Measurements from ENCODE around the gene HEXIM2. TPM values are rescaled to one million over a fixed set of nuclear protein-coding genes. Genes with fewer than 3 reads are reported as not detected.
"Not testable (repeated sequence)": the region's sequence is repeated elsewhere in the genome, so short reads cannot be mapped to it uniquely, and the experiment has no call there.

The HEXIM2 gene, protein sequence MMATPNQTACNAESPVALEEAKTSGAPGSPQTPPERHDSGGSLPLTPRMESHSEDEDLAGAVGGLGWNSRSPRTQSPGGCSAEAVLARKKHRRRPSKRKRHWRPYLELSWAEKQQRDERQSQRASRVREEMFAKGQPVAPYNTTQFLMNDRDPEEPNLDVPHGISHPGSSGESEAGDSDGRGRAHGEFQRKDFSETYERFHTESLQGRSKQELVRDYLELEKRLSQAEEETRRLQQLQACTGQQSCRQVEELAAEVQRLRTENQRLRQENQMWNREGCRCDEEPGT
- total RNA-seq: 4.7 TPM

DNA sequence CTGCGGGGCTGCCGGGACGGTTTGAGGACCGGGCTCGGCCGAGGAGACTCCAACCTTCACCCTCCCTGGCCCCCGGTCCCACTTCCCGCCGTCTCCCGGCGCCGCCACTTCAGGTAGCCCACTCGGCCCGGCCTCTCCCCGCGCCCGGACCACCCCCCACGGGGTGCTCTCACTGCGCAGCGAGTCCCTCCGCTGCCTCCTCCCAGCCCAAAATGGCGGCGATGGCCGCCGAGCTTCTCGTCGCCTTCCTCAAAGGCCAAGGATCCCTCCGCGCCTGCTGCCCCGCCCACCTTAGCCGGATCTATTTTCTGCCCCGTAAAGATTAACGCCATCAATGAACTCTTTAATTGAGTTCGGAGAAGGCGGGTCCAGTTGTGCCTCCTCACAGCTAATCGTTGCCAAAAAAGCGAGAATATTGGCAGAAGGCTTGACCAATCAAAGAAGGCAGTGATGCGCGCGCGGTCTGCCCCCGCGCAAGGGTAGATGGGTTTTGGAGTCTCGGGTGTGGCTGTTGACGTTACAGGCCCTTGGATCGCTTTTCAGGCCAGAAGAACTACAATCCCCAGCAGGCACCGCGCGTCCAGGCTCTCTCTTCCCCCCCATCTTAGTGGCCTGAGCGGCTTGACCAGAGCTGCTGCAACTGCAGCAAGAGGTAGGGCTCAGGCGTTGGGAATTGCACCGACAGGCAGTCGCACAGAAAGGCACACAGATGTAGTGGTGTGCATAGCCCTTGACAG is at the start of gene HEXIM2:
Gene HEXIM2, plus strand, starts transcription at position 588 of the 737 bp plus-strand sequence. CDS start 919 bp downstream, outside the sequence.
- peak; percentile 94 for ATAC-seq

DNA sequence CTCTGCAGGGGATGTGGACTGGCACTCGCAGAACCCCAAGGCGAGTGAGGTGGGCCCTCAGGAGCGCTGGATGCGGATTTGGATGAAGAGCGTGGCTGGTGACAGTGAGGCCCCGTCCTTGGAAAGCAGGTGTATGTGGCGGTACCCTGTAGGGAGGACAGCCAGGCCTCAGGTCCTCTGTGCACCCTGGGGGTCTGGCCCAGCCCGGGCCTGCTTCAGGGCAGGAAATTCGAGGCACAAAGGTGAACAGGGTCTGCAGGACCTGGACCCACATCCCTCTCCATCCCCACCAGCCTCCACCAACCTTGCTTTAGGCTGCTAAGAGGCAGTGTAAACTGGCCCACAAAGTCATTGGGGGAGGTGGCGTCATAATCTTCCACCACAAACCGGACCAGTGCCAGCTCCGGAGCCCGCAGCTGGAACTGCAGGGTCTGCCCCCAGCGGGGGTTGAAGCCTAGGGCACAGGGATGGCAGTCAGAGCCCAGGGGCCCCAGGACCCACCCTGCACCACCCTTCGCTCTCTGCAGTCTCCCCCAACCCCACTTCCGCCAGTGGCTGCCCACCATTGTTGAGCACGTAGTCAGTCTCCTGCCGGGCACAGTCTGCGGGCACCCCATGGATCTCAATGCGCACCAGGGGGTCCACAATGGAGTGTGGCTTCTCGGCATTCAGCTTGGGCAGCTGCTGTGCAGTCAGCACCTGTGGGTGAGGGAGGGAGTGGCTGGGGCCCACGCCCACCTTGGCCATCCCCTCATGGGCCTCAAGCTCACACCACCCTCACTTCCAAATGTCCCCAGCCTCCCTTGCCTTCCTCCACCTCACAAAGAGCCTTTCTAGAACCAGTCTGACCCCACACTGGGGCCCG is 48.9 kb upstream of the HEXIM2 start:
- no peak for ATAC-seq

DNA sequence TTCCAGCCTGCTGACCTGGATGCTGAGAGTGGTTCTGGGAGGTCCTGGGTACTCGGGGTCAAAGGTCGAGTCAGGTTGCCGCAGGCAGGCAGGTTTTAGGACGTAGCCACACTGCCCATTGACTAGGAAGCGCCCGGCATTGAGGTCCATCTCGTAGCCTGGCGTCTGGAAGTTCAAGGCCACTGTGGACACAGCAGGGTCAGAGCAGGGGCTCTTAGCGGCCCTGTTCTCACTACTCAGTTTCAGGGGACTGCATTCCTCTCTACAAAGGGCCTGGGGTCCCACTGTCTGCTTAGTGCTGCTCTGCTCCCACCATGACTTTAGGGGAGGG is 48.3 kb upstream of the HEXIM2 start:
- no peak for ATAC-seq

DNA sequence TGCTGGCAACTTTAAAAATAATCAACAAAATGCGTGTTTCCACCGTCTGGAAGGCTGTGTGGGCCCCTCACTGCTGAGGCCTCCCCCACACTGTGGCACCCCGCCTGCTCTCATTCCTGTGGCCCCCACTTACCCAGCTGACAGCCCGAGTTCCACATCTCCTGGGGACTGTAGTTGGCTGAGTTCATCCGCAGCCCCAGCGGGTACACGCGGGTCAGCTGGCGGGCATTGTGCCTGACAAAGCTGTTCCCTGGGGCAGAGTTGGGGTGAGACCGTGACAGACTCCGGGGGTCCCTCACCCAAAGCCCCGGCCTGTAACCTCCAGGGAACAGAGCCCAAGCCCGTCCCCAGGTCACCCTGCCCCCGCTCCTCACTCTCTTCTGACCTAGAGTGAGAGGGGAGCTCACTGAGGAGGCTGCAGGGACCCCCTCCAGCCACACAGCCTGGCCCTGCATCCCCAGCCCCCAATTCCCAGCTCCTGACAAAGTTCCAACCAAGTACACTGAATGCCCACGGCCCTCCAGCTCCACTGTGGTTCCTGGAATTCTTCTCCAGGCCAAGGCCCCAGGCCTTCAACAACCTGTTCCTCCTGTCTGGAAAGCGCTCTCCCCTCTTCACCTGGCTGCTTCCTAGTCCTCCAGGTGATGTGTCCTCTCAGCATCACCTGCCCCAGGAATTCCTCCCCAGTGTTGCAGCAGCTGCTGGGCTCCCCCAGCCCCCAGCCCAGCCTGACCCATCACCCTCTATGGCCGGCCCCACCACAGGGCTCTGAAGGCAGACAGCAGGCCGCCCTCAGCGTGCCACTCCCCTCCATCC is 47.4 kb upstream of the HEXIM2 start:
- ATAC-seq: no peak

DNA sequence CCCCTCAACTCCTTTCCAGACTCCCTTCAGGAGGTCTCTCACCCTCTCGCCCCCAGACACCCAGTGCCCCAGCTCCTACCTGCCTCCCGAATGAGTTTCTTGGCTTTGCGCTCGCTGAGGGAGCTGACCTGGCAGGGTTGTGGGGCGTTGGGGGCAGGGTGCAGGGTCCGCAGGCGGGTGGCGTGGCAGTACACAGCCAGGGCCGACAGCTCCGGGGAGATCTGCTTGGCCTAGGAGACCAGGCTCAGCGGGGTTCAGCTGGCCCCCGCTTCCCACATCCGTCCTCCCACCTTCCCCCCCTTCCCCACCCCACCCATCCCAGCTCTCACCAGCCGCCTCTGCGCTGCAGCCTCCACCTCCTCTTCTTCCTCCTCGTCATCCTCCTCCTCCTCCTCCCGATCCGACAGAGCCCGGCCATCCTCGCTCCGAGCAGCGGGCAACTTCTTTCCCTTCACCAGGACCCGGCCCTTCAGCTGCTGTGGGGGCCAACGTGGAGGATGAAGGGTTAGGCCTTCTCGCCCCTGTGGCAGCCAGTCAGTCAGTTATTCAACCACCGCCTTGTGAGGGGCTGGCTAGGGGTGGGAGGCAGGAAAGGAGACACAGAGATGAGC is 46.6 kb upstream of the HEXIM2 start:
- no peak for ATAC-seq

DNA sequence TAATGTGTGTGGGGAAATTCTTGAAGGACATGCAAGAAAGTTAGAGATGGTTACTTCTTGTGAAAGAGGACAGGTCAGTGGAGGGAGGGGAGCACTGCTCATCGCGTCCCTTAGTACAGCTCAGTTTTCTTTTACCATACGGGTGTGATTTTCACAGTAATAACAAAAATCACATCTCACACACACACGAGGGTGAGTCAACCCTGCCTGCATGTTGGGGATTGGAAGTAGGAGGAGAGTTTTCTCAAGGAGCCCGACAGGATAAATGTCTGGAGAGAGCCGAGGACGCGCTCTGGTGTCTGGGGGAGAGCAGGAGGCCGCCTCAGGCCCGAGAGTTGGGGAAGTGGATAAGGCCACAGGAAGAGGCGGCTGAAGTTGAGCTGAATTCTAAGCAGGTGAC is 45.8 kb upstream of the HEXIM2 start:
- ATAC-seq: no peak

DNA sequence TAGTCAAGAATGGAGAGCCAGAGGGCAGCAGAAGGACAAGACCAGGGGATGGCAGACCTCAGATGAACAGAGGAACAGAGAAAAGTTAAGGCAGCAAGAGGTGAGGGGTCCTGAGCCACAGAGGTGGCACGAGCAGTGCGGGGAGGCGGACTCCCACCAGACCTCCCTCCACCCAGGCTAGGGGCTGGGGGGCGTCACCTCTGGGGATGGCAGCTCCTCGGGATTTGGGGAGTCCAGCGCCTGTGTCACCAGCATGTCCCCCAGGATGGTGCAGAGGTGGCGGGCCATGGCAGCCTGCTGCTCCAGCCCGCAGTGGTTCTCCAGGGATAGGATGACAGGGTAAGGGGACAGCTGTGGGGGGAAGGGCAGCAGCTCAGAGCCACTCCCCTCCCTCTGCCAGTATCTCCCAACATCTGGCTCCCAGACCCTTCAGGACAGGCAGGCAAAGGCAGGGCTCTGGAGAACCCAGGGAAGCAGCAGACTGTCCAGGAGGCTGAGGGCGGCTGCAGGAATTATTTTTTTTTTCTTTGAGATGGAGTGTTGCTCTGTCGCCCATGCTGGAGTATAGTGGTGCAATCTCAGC is 45.1 kb upstream of the HEXIM2 start:
- ATAC-seq: no peak

DNA sequence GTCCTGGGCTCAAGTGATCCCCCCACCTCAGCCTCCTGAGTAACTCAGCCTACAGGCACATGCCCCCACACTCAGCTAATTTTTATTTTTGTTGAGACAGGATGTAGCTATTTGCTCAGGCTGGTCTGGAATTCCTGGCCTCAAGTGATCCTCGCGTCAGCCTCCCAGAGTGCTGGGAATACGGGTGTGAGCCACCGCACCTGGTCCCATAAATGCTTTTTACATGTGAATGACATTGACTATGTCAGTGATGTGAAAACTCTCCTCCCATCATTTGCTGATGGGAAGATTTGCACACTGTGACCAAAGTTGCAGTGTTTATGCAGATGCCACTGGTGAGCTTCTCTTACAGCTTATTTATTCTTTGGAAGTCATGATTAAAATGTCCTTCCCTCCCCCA is 44.3 kb upstream of the HEXIM2 start:
- no peak for ATAC-seq

DNA sequence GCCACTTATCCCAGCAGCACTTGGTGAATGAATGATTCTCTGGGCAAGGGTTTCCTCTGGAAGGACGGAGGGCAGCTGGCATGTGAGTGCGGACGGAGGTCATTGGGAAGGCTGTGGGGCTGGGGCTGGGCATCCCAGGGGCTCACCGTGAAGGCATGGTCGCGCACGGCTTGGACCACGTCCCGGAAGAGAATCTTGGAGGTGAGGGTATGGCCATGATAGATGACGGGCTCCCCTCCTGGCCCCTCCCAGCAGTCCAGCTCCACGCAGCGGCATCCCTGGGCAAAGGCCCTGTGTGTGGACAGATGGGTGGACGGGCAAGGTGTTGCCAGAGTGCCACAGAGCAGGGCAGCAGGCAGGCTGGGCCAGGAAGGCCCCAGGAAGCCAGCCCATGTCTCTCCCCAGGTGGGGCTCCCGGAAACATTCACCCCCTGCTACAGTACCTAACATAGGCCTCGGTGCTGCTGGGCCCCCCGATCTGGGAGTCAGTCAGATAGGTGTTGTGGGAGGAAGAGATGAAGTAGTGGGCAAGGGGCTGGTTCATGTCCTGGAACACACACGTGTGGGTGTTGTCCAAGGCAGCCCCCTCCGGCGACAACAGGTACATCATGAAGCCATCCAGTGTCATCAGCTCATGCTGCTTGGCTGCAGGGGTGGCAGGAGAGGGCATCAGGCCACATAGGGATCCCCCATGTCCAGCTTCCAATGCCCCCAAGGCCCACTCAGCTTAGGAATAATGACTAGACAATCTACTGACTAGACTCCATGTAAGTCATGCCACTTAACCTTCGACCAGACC is 43.6 kb upstream of the HEXIM2 start:
- ATAC-seq: no peak

DNA sequence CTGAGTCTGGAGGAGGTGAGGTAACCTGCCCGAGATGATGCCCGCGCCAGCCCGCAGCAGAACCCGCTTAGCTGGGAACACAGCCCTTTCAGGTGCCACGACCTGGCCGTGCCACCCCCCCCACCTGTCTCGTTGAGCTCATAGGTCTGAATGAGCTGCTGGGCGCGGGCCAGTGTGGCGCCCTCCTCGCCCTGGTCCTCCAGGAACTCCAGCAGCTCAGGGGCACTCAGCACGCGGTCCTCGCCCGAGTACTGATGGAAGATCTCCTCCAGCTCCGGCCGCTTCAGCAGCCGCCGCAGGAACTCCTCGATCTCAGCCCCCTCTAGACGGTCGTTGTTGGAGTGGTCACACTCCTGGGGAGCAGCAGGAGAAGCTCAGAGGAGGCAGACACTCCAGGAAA is 43.0 kb upstream of the HEXIM2 start:
- ATAC-seq: no peak

DNA sequence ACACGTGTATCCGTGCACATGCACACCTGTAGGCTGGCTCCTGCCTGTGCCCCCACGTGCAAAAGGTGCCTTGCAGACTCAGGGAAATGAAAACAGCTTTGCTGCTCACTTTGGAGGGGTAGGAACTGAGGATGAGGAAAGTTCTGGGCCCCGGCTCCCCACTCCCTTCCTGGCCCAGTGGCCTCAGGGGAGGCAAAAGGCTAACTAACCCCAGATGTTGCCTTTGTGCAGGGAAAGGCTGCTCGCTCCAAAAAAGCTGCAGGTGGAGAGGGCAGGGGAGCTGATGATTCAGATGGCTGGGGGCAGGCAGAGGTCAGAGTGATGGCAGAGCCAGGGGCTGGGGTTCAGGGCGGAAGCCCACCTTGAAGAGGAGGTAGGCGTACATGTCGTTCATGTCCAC is 41.7 kb upstream of the HEXIM2 start:
- ATAC-seq: no peak

DNA sequence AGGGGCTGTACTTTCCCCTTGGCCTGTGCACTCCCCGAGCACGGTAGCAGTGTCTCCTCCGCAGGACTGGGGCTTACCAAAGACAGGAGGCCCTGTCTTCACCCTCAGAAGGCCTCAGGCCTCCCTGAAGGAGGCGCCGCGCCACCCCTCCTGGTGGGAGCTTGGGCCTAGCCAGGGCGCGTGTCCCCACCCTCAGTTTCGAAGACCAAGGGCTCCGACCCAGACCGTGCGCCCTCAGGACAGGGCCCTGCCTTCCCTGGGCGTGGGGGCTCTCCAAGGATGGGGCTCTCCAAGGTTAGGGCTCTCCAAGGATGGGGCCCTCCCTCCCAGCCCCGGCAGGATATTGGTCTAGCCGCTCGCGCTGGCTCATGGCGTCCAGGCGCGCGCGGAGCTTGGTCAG is 41.1 kb upstream of the HEXIM2 start:
- no peak for ATAC-seq

DNA sequence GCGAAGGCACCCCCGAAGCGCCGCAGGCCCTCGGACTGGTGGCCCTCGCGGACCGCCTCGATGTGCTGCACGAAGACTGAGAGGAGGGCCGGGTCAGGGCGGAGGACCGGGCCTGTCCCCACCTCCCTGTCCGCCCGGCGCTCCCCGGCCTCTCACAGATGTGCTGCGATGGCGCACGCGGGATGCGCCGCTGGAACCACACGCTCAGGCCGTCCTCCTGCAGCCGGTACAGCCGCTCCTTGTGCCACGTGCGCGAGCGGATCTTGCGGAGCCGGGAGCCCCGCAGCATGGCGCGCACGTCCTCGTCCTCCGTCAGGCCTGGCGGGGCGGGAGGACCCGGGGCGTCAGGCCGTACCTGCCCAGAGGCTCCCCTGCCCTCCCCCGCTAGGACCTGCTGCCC is 40.6 kb upstream of the HEXIM2 start:
- ATAC-seq: no peak

DNA sequence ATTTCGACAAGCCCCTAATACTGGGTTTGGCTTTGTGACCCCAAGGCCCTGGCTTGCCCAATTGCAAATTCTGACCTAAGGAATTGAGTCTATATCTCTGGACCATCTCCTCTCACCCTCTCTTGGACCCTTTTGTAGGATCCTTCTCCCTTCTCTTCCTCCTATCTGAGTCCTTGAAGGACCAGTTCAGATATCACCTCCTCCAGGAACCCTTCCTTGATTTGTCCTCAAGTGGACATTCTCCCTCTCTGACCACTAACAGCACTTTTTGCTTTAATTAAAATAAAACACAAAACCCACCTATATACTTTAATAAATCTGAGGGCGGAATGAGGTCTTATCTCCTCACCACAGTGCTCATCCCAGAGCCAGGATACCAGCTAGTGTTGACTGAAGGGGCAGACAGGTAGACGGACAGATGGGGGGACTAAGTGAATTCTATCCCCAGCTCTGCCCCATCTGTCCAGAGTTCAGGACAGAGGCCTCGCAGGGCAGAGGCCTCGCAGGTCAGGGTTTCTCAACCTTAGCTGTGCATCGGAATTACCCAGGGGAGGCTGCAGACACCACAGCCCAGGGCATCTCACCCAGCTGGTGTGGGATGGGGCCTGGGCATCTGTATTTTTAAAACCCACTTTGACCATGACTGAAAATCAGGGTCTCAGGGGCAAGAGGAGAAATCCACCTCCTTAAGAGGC is 38.5 kb upstream of the HEXIM2 start:
- ATAC-seq: no peak

DNA sequence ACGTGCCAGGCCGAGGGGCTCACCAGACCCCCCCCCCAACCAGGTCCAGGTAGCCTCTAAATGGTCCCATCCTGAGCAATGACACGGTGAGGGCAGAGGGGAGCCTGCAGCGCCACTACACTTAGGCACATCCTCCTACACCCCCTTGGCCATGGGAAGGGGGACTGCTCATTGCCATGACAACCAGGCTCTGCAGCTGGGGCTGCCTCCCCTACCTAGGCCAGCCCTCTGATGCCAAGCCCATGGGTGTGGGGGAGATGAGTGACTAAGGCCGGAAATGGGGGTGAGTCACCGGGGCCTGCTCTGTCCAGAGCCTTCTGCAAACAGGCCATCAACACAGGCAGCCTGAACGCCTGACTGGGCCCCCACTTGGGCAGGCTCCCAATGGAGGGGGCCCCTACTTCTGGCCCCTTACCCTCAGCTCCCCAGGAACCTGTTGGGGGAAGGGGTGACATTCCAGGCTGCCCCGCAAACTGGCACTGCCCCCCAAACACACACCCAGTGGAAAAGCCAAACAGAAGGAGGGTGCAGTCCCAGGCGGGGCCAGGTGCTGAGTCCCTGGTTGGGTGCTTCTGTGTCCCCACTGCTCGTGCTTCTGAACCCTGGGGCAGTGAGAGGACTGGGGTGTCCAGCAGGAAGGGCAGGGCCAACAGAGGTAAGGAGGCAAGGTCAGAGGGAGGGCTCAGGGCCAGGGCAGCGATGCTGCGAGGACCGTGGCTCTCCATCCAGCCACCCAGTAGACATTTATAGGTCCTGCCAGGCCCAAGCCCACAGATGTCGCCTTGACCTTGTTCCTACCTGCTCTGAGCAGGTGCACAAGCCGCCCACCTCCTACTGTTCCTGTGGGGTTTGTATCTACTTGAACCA is 37.5 kb upstream of the HEXIM2 start:
- ATAC-seq: peak; percentile 86

DNA sequence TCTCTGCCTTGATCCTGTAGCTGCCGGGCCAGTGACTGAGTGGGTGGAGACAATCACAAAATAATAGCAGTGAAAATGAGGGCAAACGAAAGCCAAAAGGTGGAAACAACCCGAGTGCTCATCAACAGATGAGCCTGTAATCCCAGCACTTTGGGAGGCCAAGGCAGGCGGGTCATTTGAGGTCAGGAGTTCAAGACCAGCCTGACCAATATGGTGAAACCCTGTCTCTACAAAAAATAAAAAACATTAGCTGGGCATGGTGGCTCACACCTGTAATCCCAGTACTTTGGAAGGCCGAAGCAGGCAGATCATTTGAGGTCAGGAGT is 36.9 kb upstream of the HEXIM2 start:
- not testable (repeated sequence) for ATAC-seq

DNA sequence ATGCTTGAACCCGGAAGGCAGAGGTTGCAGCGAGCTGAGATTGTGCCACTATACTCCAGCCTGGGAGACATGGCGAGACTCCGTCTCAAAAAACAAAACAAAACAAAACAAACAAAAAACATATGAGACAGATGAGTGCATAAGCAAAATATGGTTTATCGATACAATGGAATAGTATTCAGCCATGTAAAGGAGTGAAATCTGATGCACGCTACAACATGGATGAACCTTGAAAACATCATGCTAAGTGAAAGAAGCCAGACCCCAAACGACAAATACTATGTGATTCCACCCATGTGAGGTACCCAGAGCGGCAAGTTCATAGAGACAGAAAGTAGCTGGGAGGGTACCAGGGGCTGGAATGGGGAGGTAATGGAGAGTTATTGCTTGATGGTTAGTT is 36.2 kb upstream of the HEXIM2 start:
- ATAC-seq: no peak

DNA sequence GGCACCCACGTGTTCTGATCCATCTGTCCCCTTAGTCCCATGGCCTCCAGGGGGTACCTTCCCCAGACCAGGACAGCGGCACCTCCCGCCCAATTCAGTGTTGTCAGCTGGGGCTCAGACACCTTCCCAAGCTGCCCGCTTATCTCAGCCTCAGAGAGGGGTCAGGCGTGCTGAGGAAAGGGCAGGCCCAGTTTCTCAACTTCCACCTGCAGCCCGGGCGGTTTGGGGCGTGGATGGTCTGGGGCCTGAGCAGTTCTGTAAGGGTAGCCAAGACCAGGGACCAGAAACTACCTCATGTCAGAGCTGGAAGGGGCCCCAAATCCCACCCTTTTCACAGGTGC is 34.5 kb upstream of the HEXIM2 start:
- ATAC-seq: no peak

DNA sequence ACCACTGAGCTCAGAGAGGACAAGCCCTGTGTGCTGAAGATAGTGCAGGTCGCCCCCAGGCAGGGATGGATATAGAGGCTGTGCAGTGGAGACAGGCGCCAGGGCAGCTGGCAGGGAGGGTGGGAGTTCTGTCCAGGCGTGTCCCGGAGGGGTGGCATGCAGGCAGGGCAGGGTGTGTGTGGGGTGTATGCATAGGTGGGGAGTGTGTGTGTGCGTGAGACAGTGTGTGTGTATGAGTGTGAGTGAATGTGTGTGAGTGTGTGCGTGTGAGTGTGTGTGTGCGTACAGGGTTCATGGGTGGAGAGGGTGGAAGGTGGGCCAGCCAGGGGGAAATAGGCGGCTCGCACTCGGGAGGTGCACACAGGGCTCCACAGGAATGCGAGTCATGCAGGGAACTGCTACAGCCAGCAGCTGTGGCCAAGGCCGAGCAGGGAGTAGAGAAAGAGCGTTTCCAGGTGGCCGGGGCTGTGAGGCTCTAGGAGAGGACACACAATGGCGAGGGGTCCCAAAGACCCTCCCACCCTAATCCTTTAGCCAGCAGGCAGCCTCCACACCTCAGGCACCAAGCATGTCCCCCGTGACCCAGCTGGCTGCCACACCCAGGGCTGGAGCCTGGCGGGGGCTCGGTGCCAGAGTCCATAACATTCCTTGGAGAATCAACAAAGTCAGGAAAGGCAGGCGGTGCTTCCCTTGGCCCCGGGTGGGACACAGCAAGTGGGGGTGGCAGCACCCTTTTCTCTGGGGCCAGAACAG is 34.0 kb upstream of the HEXIM2 start:
- peak; percentile 2 for ATAC-seq
